GM21515 (cell line): ENCODE results near the gene C1orf116.

Experiments
- ATAC-seq: cut with Tn5 transposase; IDR thresholded peaks from one replicate; pipeline ENCODE4 v1.9.1; 2021; ENCODE audit not compliant: unreplicated experiment

C1orf116 gene

GRCh38 chr1:207001492-207002245 is 30.9 kb downstream of the C1orf116 start:
- no peak for ATAC-seq

GRCh38 chr1:207000651-207001291 is 31.8 kb downstream of the C1orf116 start:
- ATAC-seq: no peak

- ATAC-seq: no peak
Measured at GRCh38 chr1:206998816-206999215, 33.7 kb downstream of the C1orf116 start.

GRCh38 chr1:206992790-206993189 is 39.8 kb downstream of the C1orf116 start:
- ATAC-seq: no peak

- ATAC-seq: no peak
Measured at GRCh38 chr1:206987873-206988272, 44.7 kb downstream of the C1orf116 start.

GRCh38 chr1:206986885-206987284 is 45.7 kb downstream of the C1orf116 start:
- no peak for ATAC-seq

GRCh38 chr1:206986402-206986801 is 46.2 kb downstream of the C1orf116 start:
- ATAC-seq: no peak

GRCh38 chr1:206985162-206985749 is 47.3 kb downstream of the C1orf116 start:
- no peak for ATAC-seq

GRCh38 chr1:206982216-206982615 is 50.3 kb downstream of the C1orf116 start:
- ATAC-seq: no peak

- ATAC-seq: no peak
Measured at GRCh38 chr1:206979379-206980043, 53.0 kb downstream of the C1orf116 start.

GRCh38 chr1:206978259-206978658 is 54.3 kb downstream of the C1orf116 start:
- ATAC-seq: no peak

- ATAC-seq: no peak
Measured at GRCh38 chr1:206975306-206975705, 57.2 kb downstream of the C1orf116 start.

GRCh38 chr1:206974140-206974539 is 58.4 kb downstream of the C1orf116 start:
- no peak for ATAC-seq

GRCh38 chr1:206972728-206973127 is 59.8 kb downstream of the C1orf116 start:
- ATAC-seq: no peak

GRCh38 chr1:206971029-206971655 is 61.4 kb downstream of the C1orf116 start:
- no peak for ATAC-seq

- ATAC-seq: no peak
Measured at GRCh38 chr1:206970446-206970845, 62.1 kb downstream of the C1orf116 start, which contains the start of gene FCAMR. FCAMR (minus strand) TSS chr1:206970460; CDS start chr1:206970125, 335 bp downstream.

GRCh38 chr1:206969090-206969489 is 63.5 kb downstream of the C1orf116 start:
- ATAC-seq: no peak
